Large intestine (tissue), 3 donors: Measurements from ENCODE around the gene UBR2. TPM values are rescaled to one million over a fixed set of nuclear protein-coding genes. Genes with fewer than 3 reads are reported as not detected.

Experiments
- DNase-seq, 2 donors: peaks; one replicate each; pipeline versions ENCODE4 v3.0.0 to v3.0.0-alpha.2; 2013
- H3K27ac ChIP-seq: one replicate; pipeline ENCODE4 v1.5.1; 2013; ENCODE audit warnings: low read length
- H3K27me3 ChIP-seq: 2 replicates; pipeline ENCODE4 v1.6.1; 2013; ENCODE audit warnings: low read length; ENCODE audit not compliant: control insufficient read depth, insufficient read depth
- H3K36me3 ChIP-seq: 2 replicates; pipeline ENCODE4 v1.6.1; 2013; ENCODE audit warnings: low read length; ENCODE audit not compliant: control insufficient read depth, insufficient read depth
- H3K4me1 ChIP-seq: one replicate; pipeline ENCODE4 v1.6.1; 2013; ENCODE audit warnings: low read length; ENCODE audit not compliant: control insufficient read depth, insufficient read depth
- H3K4me3 ChIP-seq: one replicate; pipeline ENCODE4 v1.5.1; 2013; ENCODE audit warnings: low read length
- H3K9me3 ChIP-seq: one replicate; pipeline ENCODE4 v1.6.1; 2013; ENCODE audit warnings: mild to moderate bottlenecking, low read depth, low read length, moderate library complexity; ENCODE audit not compliant: control insufficient read depth
- WGBS: methylation state at CpG from one replicate; pipeline ENCODE4 v1.1.5; 2013; ENCODE audit warnings: low lambda C conversion rate; ENCODE audit not compliant: insufficient coverage; 5-methylcytosine and 5-hydroxymethylcytosine counted together
- polyA plus RNA-seq: library from polyadenylated mRNA; unstranded; fragments of 120-200 nt; gene quantifications from one replicate; pipeline ENCODE4 v1.2.1, GENCODE V29; 2013

The UBR2 gene
- polyA plus RNA-seq, 1 donor = 24.5 TPM

- Histone ChIP-seq H3K27me3 (no peaks in the 10 kb centered on the region), H3K27ac (no peak overlapping the region), H3K36me3 (peaks cover 41% of the 10 kb centered on the region), H3K4me3 (no peak overlapping the region), H3K9me3 (no peaks in the 10 kb centered on the region), H3K4me1 (no peaks in the 10 kb centered on the region)
- WGBS = no CpG with 5 or more reads among the region's 3 CpGs
- DNase-seq = no peak
Observed at GRCh38 chr6:42616716-42617115, 52.9 kb downstream of the UBR2 start.

GRCh38 chr6:42618105-42618504 is 54.3 kb downstream of the UBR2 start:
- H3K9me3 ChIP-seq = no peaks in the 10 kb centered on the region
- no peak for DNase-seq
- WGBS = no CpG with 5 or more reads among the region's 1 CpG
- H3K4me1 ChIP-seq = no peaks in the 10 kb centered on the region
- H3K27me3 ChIP-seq = no peaks in the 10 kb centered on the region
- no peak overlapping the region for H3K4me3 ChIP-seq
- no peak overlapping the region for H3K27ac ChIP-seq
- peaks cover 41% of the 10 kb centered on the region for H3K36me3 ChIP-seq

GRCh38 chr6:42618686-42619085 is 54.9 kb downstream of the UBR2 start:
- H3K36me3 ChIP-seq = peaks cover 39% of the 10 kb centered on the region
- 94% methylated on average over 3 of the region's 5 CpGs for WGBS
- H3K4me3 ChIP-seq = no peak overlapping the region
- no peaks in the 10 kb centered on the region for H3K27me3 ChIP-seq
- H3K27ac ChIP-seq = no peak overlapping the region
- H3K4me1 ChIP-seq = no peaks in the 10 kb centered on the region
- DNase-seq = no peak
- no peaks in the 10 kb centered on the region for H3K9me3 ChIP-seq

- no peak for DNase-seq
- peaks cover 38% of the 10 kb centered on the region for H3K36me3 ChIP-seq
- no peak overlapping the region for H3K4me3 ChIP-seq
- peaks cover 7% of the 10 kb centered on the region for H3K4me1 ChIP-seq
- no peaks in the 10 kb centered on the region for H3K9me3 ChIP-seq
- WGBS = 100% methylated on average over 1 of the region's 1 CpG
- no peak overlapping the region for H3K27ac ChIP-seq
- H3K27me3 ChIP-seq = no peaks in the 10 kb centered on the region
Observed at GRCh38 chr6:42619963-42620362, 56.1 kb downstream of the UBR2 start.

- no peaks in the 10 kb centered on the region for H3K27me3 ChIP-seq
- no peaks in the 10 kb centered on the region for H3K9me3 ChIP-seq
- peaks cover 26% of the 10 kb centered on the region for H3K36me3 ChIP-seq
- peak overlapping the region; percentile 89 for H3K27ac ChIP-seq
- DNase-seq = peak; percentile 79 to 81
- H3K4me3 ChIP-seq = no peak overlapping the region
- H3K4me1 ChIP-seq = peaks cover 9% of the 10 kb centered on the region
Observed at GRCh38 chr6:42624601-42625000, 60.8 kb downstream of the UBR2 start.

- no peak overlapping the region for H3K27ac ChIP-seq
- no peaks in the 10 kb centered on the region for H3K27me3 ChIP-seq
- H3K9me3 ChIP-seq = no peaks in the 10 kb centered on the region
- no peak overlapping the region for H3K4me3 ChIP-seq
- H3K4me1 ChIP-seq = peaks cover 9% of the 10 kb centered on the region
- DNase-seq = peak in 1 of 2 donors; percentile 5
- WGBS = 80% methylated on average over 1 of the region's 1 CpG
- peaks cover 29% of the 10 kb centered on the region for H3K36me3 ChIP-seq
Observed at GRCh38 chr6:42627044-42627443, 63.2 kb downstream of the UBR2 start.

GRCh38 chr6:42627674-42628073 is 63.8 kb downstream of the UBR2 start:
- WGBS = no CpG with 5 or more reads among the region's 1 CpG
- H3K4me3 ChIP-seq = no peak overlapping the region
- DNase-seq = no peak
- no peaks in the 10 kb centered on the region for H3K9me3 ChIP-seq
- H3K36me3 ChIP-seq = peaks cover 34% of the 10 kb centered on the region
- H3K27ac ChIP-seq = no peak overlapping the region
- no peaks in the 10 kb centered on the region for H3K27me3 ChIP-seq
- peaks cover 9% of the 10 kb centered on the region for H3K4me1 ChIP-seq

- Histone ChIP-seq H3K27ac (no peak overlapping the region), H3K4me3 (no peak overlapping the region), H3K27me3 (no peaks in the 10 kb centered on the region), H3K36me3 (peaks cover 43% of the 10 kb centered on the region), H3K9me3 (no peaks in the 10 kb centered on the region), H3K4me1 (peaks cover 9% of the 10 kb centered on the region)
- WGBS = 86% methylated on average over 1 of the region's 2 CpGs
- no peak for DNase-seq
Observed at GRCh38 chr6:42628604-42629003, 64.8 kb downstream of the UBR2 start.

GRCh38 chr6:42629845-42630244 is 66.0 kb downstream of the UBR2 start:
- Histone ChIP-seq H3K4me1 (peaks cover 2% of the 10 kb centered on the region), H3K27ac (no peak overlapping the region), H3K36me3 (peaks cover 50% of the 10 kb centered on the region), H3K9me3 (no peaks in the 10 kb centered on the region), H3K27me3 (no peaks in the 10 kb centered on the region), H3K4me3 (no peak overlapping the region)
- no peak for DNase-seq
- 100% methylated on average over 2 of the region's 5 CpGs for WGBS

- DNase-seq = no peak
- H3K27ac ChIP-seq = no peak overlapping the region
- no peak overlapping the region for H3K4me3 ChIP-seq
- no peaks in the 10 kb centered on the region for H3K9me3 ChIP-seq
- peaks cover 65% of the 10 kb centered on the region for H3K36me3 ChIP-seq
- WGBS = no CpG with 5 or more reads among the region's 3 CpGs
- H3K27me3 ChIP-seq = no peaks in the 10 kb centered on the region
- H3K4me1 ChIP-seq = no peaks in the 10 kb centered on the region
Observed at GRCh38 chr6:42637681-42638080, 73.9 kb downstream of the UBR2 start.

GRCh38 chr6:42642794-42643193 is 79.0 kb downstream of the UBR2 start:
- peaks cover 59% of the 10 kb centered on the region for H3K36me3 ChIP-seq
- no peaks in the 10 kb centered on the region for H3K9me3 ChIP-seq
- H3K27ac ChIP-seq = no peak overlapping the region
- no peaks in the 10 kb centered on the region for H3K4me1 ChIP-seq
- no peak for DNase-seq
- no peaks in the 10 kb centered on the region for H3K27me3 ChIP-seq
- WGBS = 89% methylated on average over 4 of the region's 5 CpGs
- no peak overlapping the region for H3K4me3 ChIP-seq
